GM21723 (cell line): ENCODE results near the gene AFG3L2.

Source experiments
- ATAC-seq: cut with Tn5 transposase; IDR thresholded peaks from one replicate; pipeline ENCODE4 v1.9.1; 2021; ENCODE audit warnings: mild to moderate bottlenecking, moderate library complexity; ENCODE audit not compliant: unreplicated experiment

AFG3L2 gene

DNA sequence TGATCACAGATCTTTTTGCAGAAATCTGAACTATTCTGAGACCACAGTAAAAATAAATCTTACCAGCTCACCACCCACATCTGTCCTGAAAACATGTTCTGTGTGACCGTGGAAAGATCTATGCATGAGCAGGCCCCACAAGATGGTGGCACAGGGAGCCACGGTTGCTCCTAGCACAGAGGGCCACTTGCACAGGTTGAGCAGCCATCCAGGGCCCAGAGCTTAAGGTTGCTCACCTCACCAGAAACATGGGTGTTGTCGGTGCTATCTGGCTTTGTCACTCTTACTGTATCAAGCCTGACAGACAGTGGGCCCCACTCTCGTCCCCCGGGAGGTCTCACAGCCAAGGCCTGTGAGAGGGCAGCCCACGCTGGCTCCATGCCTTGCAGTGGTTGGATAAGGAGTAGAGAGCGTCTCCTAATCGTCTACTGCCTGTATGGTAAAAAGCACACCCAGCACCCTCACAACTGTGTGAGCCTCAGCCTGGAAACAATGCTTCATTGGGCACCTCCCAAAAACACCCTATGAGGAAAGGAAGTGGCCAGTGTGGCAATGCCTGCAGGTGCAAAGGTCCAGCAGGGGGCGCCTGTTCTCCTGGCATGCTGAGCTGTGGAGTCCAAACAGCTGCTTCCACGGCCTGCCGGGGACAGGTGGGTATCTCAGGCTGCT, 49.4 kb downstream of the AFG3L2 start:
- peak; percentile 71 for ATAC-seq

DNA sequence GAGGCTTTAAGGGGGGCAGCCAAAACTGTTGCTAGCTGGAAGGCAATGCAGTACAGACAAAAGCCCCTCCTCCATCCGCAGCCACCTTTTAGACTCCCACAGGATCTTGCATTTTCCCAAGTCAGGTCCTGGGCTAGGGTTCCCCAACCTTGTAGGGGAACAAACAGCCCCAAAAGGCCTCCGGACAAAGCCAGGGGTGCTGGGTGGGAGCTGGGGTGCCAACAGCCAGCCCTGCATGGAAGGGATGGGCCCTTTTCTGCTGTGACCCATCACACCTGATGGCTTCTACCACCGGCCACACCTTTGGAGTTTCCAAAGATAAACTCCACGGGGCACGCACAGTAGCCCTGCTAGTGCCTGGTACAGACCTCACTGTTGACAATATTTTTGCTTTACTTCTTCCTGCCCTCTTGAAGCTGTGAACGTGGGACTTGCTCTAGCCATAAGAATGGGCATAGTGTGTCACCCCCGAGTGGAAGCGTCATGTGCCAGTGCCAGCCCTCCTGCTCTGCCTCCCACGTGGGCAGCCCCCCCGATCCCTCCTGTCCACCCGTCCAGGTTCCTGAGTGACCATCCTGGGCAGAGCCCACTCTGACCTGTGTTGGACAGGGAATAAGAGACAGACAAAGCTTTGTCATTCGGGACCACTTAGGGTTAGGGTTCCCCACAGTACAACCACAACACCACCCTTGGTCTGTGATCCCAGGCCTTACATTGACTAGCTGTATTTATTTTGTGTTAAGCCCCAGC, 50.1 kb downstream of the AFG3L2 start:
- no peak for ATAC-seq

DNA sequence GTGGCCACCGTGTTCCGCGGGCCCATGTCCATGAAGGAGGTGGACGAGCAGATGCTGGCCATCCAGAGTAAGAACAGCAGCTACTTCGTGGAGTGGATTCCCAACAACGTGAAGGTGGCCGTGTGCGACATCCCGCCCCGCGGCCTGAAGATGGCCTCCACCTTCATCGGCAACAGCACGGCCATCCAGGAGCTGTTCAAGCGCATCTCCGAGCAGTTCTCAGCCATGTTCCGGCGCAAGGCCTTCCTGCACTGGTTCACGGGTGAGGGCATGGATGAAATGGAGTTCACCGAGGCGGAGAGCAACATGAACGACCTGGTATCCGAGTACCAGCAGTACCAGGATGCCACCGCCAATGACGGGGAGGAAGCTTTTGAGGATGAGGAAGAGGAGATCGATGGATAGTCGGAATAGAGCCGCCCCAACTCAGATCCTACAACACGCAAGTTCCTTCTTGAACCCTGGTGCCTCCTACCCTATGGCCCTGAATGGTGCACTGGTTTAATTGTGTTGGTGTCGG, 51.2 kb downstream of the AFG3L2 start:
- ATAC-seq: no peak

DNA sequence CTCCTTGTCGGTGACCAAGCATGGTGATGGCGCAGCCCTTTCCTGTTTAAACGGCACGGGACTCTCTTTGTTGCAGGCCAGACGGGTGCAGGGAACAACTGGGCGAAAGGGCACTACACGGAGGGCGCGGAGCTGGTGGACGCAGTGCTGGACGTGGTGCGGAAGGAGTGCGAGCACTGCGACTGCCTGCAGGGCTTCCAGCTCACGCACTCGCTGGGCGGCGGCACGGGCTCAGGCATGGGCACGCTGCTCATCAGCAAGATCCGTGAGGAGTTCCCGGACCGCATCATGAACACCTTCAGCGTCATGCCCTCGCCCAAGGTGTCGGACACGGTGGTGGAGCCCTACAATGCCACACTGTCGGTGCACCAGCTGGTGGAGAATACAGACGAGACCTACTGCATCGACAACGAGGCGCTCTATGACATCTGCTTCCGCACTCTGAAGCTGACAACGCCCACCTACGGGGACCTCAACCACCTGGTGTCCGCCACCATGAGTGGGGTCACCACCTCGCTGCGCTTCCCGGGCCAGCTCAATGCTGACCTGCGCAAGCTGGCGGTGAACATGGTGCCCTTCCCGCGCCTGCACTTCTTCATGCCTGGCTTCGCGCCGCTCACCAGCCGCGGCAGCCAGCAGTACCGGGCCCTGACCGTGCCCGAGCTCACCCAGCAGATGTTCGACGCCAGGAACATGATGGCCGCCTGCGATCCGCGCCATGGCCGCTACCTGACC, 51.9 kb downstream of the AFG3L2 start:
- ATAC-seq: no peak

DNA sequence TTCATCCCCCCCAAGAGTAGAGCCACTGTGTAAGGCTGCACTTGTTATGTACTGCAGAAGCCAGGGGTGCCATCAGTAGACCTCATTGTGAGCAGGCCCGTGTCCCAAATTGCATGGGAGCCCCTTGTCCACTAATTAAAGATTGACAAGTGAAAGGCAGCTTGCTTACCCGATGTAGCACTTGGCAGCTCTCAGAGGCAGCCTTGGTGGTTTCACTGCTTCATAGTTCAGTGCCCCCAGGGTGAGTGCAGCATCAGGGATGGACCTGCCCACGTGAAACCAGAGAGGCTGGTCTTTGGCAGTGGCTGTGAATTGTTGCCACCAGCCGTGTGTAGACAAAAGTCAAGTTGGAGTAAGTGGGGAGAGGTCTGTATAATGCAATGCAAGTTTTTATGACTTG, 55.7 kb downstream of the AFG3L2 start:
- ATAC-seq: no peak

DNA sequence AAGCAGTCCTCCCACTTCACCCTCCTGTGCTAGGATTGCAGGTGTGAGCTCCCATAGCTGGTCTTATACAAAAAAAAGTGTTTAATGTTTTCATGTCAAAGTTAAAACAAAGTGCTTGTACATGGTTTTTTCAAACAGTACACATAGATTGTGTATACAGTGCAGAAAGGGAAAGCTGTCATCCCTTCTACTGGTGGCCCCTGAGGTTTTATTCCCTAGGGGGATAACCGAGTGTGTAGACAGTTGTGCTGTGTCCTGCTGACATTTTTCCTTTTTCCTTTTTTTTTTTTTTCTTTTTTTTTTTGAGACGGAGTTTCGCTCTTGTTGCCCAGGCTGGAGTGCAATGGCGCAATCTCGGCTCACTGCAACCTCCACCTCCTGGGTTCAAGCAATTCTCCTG, 58.2 kb downstream of the AFG3L2 start:
- no peak for ATAC-seq

DNA sequence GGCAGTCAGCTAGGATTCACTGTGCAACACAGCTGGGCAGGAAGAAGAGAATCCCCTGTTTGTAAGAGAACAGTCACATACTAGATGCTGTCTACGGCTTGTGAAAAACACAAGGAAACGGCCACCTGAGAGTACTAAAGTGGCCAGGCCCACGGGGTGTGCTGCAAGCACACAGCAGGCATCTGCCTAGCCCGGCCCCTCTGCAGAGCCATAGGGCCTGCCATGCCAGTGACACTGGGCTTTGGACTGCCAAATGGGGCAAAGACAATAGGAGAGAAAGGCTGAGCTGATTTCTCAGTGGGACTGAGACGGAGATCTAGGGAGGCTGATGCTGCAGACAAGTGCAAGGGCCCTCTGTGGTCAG, 58.7 kb downstream of the AFG3L2 start:
- ATAC-seq: no peak

DNA sequence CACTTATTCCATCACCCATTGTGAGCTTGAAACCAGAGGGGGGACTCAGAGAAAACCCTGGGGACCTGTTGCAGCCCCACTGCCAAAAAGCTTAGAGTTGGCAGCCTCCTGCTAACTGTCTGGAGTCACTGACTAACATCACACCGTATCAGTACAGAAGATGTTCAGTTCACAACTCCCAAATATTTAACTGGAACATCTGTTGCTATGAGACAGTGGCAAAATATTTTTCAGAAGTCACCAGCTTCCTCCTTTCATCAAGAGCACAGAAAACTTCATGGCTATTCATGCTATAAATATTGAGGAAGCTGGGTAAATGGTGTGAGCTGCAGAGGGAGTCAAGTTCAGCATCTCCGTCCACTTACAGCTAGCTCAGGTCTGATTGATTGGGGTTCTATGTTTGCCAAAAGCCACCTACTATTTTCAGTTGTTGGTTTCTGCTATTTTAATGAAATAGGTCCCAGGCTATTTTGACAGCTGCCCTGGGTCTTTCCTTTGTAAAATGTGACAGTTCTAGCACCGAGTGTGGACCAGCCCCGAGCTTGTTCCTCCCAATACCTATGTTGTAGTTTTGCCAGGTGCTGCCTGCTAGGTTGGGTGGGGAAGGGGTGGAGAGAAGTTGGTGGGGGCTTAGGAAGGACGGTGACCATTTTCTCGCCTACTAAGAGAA, 59.2 kb downstream of the AFG3L2 start:
- ATAC-seq: no peak

DNA sequence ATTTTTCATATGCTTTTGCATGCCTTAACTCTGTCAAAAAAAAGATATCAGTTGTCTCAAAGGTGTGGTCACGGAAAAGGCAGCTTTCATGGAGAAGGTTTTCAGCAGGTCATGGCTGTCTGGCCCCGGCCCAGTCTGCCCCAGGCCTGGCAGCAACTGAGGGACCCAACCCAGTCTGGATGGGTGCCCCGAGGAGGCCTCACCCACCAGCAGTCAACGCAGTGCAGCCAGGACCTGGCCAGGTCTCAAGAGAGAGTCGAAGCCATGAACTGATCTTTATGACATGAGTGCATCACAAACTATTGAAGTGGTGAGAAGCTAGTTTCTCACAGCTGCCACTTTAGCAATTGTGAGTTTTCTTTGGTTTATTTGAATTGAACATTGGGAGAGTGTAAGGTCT, 61.1 kb downstream of the AFG3L2 start:
- no peak for ATAC-seq

DNA sequence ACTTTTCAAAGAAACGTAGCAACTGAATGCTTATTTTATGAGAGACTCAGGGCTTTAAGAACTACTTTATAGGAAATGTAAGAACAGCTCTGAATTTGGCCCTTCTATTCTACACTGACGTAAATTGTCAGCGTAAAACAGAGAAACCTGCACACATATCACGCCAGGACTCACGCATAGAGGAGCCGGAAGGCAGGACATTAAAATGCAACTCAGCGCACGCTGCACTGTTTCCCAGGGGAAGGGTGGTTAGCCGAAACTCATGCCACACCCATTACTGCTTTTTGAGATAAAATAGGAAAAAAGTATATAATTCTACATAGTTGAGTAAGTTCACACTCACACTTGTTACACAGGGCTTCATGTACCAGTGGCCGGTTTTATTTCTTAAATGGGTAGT, 61.5 kb downstream of the AFG3L2 start:
- ATAC-seq: no peak

DNA sequence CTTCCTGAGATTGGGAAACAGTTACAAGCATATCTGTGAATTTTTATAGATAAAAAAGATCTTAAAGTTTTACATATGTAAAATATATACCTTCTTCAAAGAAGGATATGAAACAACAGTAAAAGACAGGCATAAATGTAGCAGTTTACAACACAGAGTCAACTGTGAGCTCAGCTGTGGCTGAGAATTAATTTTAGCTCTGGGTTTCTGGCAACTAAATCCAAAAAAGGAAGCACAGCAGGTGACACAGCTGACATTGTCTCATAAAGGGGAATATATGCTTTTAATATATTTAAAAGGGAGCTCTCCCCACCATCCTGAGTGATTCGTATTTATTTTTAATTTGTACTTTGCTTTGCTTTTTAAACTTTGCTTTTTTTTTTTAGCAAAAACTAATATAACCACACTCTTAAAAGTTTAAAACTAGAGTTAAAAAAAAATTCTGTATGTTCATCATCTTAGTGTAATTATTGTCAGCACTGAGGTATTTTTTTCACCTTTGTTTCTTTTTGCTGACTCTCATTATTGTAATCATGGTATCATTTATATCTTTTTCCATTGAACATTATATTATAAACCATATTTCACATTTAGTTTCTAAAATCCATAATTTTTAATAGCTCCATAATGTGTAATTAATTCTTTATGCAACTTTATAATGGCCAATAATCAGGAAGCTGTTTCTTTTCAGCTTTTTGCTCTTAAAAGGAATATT, 62.3 kb downstream of the AFG3L2 start:
- ATAC-seq: peak; percentile 58

DNA sequence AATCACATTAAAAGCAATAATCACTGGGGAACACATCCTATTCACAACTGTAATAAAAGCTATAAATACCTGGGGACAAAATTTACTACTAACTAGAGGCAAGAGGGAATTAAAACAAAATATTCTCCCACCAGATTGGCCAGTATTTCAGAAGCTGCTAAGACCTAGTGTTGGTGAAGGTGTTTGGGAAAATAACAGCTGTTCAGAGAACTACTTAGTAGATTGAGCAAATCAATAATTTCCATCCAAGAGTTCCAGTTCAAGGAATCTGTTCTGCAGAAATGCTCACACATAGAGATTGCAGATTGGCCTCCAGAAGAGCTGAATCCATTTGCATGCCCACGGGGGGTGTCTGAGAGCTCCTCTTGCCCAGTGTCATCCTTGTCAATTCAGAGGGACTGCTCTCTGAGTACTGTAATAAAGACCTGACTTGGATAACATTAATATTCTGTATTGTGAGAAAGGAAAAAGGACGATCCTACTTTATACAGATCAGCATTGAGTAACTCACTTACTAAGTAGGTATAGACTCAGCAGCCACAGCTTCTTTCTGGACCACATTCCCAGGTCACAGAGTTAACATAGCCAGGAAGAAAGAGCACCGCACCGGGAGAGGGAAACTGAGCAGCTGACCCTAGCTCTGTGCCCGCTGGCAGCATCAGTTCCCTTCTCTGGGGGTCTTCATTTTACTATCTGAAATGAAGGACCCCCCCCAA, 63.3 kb downstream of the AFG3L2 start:
- ATAC-seq: no peak

DNA sequence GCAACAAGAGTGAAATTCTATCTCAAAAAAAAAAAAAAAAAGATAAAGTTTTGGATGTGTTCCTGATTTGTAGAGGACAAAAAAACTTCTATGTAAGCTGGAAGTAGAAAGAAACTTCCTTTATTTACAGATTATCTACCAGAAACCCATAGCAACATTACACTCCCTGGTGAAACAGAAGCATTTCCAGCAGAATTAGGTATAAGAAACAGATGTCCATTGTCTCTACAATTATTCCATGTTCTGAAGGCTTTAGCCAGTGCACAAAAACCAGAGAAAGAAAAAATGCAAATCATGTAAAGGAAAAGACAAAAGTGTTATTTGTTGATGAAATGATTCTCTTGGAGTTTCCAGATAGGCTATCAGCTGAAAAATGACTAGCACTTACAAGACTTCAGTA, 64.1 kb downstream of the AFG3L2 start:
- no peak for ATAC-seq

DNA sequence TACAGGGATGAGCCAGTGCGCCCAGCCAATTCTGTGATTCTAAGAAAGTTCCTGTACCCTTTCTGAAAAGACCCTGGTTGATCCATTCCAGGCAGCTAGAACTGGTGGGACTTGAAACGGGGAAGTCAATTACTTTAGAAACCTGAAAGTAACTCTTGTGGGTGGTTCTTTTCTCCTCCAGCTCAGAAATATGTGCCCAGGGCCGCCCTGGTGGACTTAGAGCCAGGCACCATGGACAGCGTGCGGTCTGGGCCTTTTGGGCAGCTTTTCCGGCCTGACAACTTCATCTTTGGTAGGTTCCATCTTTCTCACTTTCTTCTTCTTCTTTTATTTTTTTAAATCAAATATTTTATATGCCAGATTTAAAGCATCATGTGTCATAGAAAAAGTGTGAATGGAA, 66.3 kb downstream of the AFG3L2 start:
- no peak for ATAC-seq

DNA sequence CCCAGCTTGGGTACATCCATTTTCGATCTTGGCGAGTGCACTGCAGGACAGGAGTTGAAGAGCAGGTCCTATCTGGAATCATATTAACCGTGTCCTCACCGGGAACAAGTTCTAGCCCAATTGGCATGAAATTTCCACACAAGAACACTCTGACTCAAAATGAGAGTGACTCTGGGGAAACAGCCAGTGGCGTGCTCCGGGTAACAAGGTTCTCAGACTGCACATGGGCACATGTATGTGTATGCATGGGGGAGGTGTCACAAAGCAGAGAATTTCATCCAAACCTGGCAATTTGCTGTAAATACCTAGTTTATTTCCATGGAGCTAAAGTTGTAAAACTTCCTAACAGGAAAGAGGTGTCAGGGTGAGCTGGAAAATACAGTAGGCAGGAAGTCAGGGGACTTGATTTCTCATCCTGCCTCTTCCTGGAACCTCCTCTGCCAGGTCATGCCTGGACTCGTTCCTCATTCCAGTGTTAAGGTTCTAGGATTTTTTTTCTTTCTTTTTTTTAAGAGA, 67.3 kb downstream of the AFG3L2 start:
- ATAC-seq: no peak

DNA sequence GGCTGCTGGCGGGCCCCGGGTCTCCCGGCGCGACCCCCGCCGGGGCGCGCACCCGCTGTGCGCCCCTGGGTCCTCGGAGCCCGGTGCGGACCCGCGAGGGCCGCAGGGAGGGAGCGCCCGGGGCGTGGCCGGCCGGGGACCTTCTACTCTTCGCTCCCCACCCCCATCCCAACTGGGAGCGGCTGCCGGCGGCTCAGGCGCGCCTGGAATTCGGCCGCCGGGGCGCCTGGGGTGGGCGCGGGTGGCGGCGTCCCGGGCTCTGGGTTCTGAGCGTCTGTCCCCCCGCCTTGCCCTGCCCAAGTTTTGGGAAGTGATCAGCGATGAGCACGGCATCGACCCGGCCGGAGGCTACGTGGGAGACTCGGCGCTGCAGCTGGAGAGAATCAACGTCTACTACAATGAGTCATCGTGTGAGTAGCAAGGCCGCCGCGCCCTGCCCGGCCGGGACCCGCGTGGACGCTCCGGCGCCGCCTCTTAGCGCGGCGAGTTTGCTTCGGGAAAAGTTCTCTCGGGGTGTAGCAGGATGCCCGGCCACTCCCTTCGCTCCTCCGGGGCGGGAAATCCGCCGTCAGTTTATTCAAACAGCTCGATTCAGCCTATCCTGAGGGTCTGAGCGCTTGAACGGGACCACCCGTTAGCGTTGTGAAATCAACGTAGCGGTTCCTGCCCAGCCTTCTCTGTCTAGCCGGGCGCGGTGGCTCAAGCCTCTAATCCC, 68.5 kb downstream of the AFG3L2 start:
- peak; percentile 63 for ATAC-seq

DNA sequence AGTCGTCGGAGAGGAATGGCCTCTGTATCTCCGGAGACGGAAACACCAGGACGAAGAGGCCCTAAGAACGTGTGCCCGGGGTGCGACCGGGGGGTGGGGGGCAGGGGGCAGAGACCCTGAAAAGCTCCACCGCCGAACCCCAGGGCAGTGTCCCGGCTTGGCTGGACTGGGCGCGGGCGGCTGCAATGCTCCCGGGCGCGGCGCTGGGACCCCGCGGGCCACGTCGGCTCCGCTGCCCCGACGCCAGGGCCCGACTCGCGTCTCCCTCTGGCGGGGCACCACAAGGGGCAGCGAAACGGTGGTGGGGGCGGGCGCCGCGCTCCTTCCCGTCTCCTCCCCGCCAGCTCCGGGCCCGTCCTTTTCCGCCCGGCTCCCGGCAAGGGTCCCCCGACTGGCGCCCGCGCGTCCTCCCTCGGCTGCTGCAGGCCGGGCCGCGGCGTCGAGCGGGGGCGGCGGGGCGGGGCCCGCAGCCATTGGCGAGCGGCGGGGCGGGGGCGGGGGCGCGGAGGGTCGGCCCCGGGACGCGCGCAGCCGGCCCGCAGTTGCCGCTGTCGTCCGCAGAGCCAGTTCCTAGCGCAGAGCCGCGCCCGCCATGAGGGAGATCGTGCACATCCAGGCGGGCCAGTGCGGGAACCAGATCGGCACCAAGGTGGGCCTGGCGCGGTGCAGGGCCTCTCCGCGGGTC, 69.2 kb downstream of the AFG3L2 start, which contains the start of gene TUBB6:
TUBB6 (plus strand) TSS at position 541 of the 685 bp plus-strand sequence; CDS start at position 593, 52 bp downstream.
- ATAC-seq: peak; percentile 59
